Endodermal cell (in vitro differentiated cells): ENCODE results near the gene C9orf43. TPM values are rescaled to one million over a fixed set of nuclear protein-coding genes. Genes with fewer than 3 reads are reported as not detected.

Experiments used
- DNase-seq: peaks from one replicate; pipeline ENCODE4 v3.0.0-alpha.2; 2017
- H3K27ac ChIP-seq: 2 replicates; pipeline ENCODE4 v1.5.1; 2013; ENCODE audit warnings: mild to moderate bottlenecking, low read depth, low read length, moderate library complexity
- H3K27me3 ChIP-seq: 2 replicates; pipeline ENCODE4 v1.6.1; 2013; ENCODE audit warnings: mild to moderate bottlenecking, low read length, moderate library complexity; ENCODE audit not compliant: insufficient read depth, control insufficient read depth, poor library complexity, severe bottlenecking
- H3K36me3 ChIP-seq: 2 replicates; pipeline ENCODE4 v1.7.0; 2013; ENCODE audit warnings: mild to moderate bottlenecking, low read length, moderate library complexity; ENCODE audit not compliant: control insufficient read depth, insufficient read depth
- H3K4me1 ChIP-seq: one replicate; pipeline ENCODE4 v1.7.0; 2013; ENCODE audit warnings: low read length; ENCODE audit not compliant: control insufficient read depth, insufficient read depth
- H3K4me3 ChIP-seq: 2 replicates; pipeline ENCODE4 v1.5.1; 2013; ENCODE audit warnings: mild to moderate bottlenecking, low read length, moderate library complexity
- H3K9ac ChIP-seq: 2 replicates; pipeline ENCODE4 v1.6.1; 2013; ENCODE audit warnings: mild to moderate bottlenecking, low read length, moderate library complexity; ENCODE audit not compliant: poor library complexity, severe bottlenecking; ENCODE audit errors: extremely low read depth
- H3K9me3 ChIP-seq: 2 replicates; pipeline ENCODE4 v1.6.1; 2013; ENCODE audit warnings: mild to moderate bottlenecking, low read length, moderate library complexity; ENCODE audit not compliant: control insufficient read depth
- H3K27ac Mint-ChIP-seq: 2 replicates; pipeline ENCODE4 v1.8.0; 2020; ENCODE audit warnings: mixed read lengths
- H3K27me3 Mint-ChIP-seq: 2 replicates; pipeline ENCODE4 v1.8.0; 2021; ENCODE audit warnings: mild to moderate bottlenecking, mixed read lengths; ENCODE audit not compliant: insufficient read depth
- H3K36me3 Mint-ChIP-seq: 2 replicates; pipeline ENCODE4 v1.8.0; 2020; ENCODE audit warnings: low read depth, mixed read lengths
- H3K4me1 Mint-ChIP-seq: 2 replicates; pipeline ENCODE4 v1.8.0; 2020; ENCODE audit warnings: mixed read lengths
- H3K4me3 Mint-ChIP-seq: 2 replicates; pipeline ENCODE4 v1.8.0; 2020; ENCODE audit warnings: mild to moderate bottlenecking, moderate library complexity, mixed read lengths
- H3K9me3 Mint-ChIP-seq: 2 replicates; pipeline ENCODE4 v1.8.0; 2020; ENCODE audit warnings: mild to moderate bottlenecking, mixed read lengths
- WGBS, 2 experiments: methylation state at CpG; one replicate each; pipeline versions ENCODE4 v1.1.5 to v1.1.7; 2013; ENCODE audit warnings: missing lambda C conversion rate in 2 of 2, mixed read lengths in 1 of 2; ENCODE audit not compliant: insufficient coverage in 1 of 2, insufficient read length in 1 of 2; 5-methylcytosine and 5-hydroxymethylcytosine counted together
- total RNA-seq, 2 donors: library from RNA; stranded (reverse); fragmentation: NEBNext Ultra II Directional in 1 of 2; extraction: Animal tissue kit (Norgen Biotek cat#: 25700) in 1 of 2; gene quantifications; 2 replicates in 1 of 2; 3 replicates in 1 of 2; pipeline ENCODE4 v1.2.1, GENCODE V29; 2021
- TF ChIP-seq, protein P1 (sequence below): fragments of 200-600 bp; sonication (generic); conservative IDR thresholded peaks from 2 replicates; pipeline ENCODE4 v1.5.0; 2021; ENCODE audit warnings: antibody characterized with exemption, mild to moderate bottlenecking

The C9orf43 gene
- total RNA-seq, 2 donors from 2014 or later: 0.40 to 1.1 TPM

DNA sequence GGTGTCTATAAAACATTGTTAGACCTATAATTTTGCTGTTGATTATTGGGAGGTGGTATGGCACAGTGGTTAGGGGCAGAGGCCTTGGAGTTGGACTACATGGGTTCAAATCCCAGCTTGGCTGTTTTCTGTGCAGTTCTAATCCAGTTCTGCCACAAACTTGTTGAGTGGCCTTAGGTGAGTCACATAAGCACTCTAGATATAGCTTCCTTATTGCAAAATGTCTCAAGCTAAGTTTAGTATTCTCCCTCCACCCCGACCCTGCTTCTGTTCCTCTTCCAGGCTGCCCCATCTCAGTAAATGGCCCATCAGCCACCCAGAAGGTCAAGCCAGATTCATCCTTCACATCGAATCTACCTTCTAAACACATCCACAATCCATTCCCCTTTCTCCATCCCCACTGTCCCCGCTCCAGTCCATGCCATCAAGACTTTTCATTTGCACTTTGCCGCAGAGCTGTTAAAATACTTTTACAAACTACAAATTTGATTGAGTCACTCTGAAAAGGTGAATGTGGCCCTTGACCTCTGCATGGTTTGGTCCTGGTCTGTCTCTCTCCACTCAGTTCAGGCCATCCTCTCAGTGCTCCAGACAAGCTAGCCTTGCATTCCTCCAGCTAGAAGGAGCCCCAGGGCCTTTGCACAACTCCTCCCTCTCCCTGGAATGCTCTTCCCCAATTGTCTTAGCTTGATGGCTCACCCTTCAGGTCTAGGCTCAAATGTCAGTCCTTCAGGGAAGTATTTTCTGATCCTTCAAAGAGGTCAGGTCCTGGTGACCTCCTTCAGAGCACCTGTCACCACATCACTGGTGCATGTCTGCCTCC is 23.8 kb upstream of the C9orf43 start:
- H3K27ac Mint-ChIP-seq: no peak overlapping the region
- no peaks in the 10 kb centered on the region for H3K9me3 ChIP-seq
- TF ChIP-seq, protein P1, sequence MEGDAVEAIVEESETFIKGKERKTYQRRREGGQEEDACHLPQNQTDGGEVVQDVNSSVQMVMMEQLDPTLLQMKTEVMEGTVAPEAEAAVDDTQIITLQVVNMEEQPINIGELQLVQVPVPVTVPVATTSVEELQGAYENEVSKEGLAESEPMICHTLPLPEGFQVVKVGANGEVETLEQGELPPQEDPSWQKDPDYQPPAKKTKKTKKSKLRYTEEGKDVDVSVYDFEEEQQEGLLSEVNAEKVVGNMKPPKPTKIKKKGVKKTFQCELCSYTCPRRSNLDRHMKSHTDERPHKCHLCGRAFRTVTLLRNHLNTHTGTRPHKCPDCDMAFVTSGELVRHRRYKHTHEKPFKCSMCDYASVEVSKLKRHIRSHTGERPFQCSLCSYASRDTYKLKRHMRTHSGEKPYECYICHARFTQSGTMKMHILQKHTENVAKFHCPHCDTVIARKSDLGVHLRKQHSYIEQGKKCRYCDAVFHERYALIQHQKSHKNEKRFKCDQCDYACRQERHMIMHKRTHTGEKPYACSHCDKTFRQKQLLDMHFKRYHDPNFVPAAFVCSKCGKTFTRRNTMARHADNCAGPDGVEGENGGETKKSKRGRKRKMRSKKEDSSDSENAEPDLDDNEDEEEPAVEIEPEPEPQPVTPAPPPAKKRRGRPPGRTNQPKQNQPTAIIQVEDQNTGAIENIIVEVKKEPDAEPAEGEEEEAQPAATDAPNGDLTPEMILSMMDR: no peak
- peaks cover 54% of the 10 kb centered on the region for H3K36me3 ChIP-seq
- no peaks in the 10 kb centered on the region for H3K4me1 Mint-ChIP-seq
- 95 to 96% methylated on average over 4 of the region's 4 CpGs for whole genome bisulfite sequencing, 2 experiments
- H3K27me3 Mint-ChIP-seq: no peaks in the 10 kb centered on the region
- H3K9ac ChIP-seq: no peak overlapping the region
- no peak overlapping the region for H3K4me3 ChIP-seq
- H3K9me3 Mint-ChIP-seq: no peaks in the 10 kb centered on the region
- no peaks in the 10 kb centered on the region for H3K27me3 ChIP-seq
- no peak overlapping the region for H3K27ac ChIP-seq
- H3K4me3 Mint-ChIP-seq: no peak overlapping the region
- DNase-seq: no peak
- H3K36me3 Mint-ChIP-seq: peaks cover 43% of the 10 kb centered on the region
- no peaks in the 10 kb centered on the region for H3K4me1 ChIP-seq

DNA sequence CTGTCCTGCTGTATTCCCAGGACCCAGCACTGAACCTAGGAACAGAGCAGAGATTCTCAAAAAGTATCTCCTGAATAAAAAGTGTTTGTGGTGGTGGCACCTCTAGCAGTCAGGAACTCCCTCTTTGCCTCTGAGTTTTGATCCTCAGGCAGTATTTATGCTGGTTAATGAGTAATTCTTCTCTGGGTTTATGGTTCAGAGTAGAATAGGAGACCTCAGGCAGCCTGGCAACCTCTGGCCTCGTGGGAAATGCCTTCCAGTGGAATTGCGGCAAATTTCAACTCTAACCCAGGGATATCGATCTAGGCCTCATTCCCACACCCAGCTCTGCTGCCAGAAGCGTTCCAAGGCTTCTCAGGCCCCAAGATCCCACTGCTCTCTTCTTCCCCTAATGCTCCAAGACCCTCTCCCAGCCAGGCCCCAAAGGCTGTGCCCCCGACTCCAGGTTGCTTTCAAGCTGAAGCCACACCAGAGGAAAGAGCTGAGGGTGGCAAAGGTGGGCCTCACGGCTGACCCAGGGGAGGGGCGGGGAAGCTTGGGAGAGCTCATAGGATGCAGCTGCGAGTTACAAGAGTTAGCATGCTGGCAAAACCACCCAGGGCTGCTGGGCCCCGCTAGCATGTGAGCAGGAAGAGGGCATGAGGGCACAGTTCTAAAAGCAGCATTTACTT is 22.9 kb upstream of the C9orf43 start:
- Histone ChIP-seq H3K4me3 (no peak overlapping the region), H3K9me3 (no peaks in the 10 kb centered on the region), H3K27ac (no peak overlapping the region), H3K27me3 (no peaks in the 10 kb centered on the region), H3K36me3 (peaks cover 63% of the 10 kb centered on the region), H3K9ac (no peak overlapping the region), H3K4me1 (no peaks in the 10 kb centered on the region)
- no peak for DNase-seq
- Mint-ChIP-seq H3K36me3 (peaks cover 50% of the 10 kb centered on the region), H3K4me3 (no peak overlapping the region), H3K9me3 (no peaks in the 10 kb centered on the region), H3K27ac (no peak overlapping the region), H3K4me1 (no peaks in the 10 kb centered on the region), H3K27me3 (no peaks in the 10 kb centered on the region)
- 89 to 94% methylated on average over 8 to 9 of the region's 9 CpGs for WGBS, 2 experiments
- TF ChIP-seq, protein P1: no peak

DNA sequence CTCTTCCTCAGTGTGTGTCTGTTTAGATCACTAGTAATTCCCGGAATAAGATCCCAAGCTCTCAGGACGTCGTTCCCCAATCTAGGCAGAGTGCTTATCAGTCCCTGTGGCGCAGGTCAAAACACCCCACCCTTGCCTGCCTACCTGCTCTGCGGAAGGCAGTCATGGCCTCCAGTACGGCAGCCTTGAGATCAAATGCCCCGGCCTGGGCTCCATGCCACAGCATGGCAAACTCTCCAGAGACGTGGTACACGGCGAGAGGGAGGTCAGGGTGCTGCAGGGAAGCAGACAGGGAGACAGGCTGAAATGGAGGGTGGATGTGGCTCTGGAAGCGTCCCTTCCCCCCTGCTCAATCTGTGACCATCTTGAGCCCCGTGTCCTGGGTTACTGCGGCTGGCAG is 21.7 kb upstream of the C9orf43 start:
- peaks cover 74% of the 10 kb centered on the region for H3K36me3 ChIP-seq
- no peak overlapping the region for H3K27ac ChIP-seq
- WGBS, 2 experiments: 92 to 100% methylated on average over 10 to 13 of the region's 13 CpGs
- no peak overlapping the region for H3K4me3 Mint-ChIP-seq
- H3K27me3 Mint-ChIP-seq: no peaks in the 10 kb centered on the region
- DNase-seq: no peak
- no peak overlapping the region for H3K4me3 ChIP-seq
- H3K27me3 ChIP-seq: no peaks in the 10 kb centered on the region
- peaks cover 60% of the 10 kb centered on the region for H3K36me3 Mint-ChIP-seq
- no peak overlapping the region for H3K9ac ChIP-seq
- H3K9me3 Mint-ChIP-seq: no peaks in the 10 kb centered on the region
- TF ChIP-seq, protein P1: no peak
- H3K27ac Mint-ChIP-seq: no peak overlapping the region
- H3K4me1 Mint-ChIP-seq: no peaks in the 10 kb centered on the region
- no peaks in the 10 kb centered on the region for H3K4me1 ChIP-seq
- H3K9me3 ChIP-seq: no peaks in the 10 kb centered on the region
